K562 treated with DMSO at 1 percent for 12 hours (cell line): ENCODE measurements around the gene RABGAP1L. TPM values are rescaled to one million over a fixed set of nuclear protein-coding genes. Genes with fewer than 3 reads are reported as not detected.

Source experiments
- total RNA-seq: library from RNA; unstranded; fragments of 300-600 nt; gene quantifications from 2 replicates; pipeline ENCODE4 v1.2.3, GENCODE V29; 2022; ENCODE audit not compliant: insufficient read depth

RABGAP1L gene
- total RNA-seq, result 15.9 and 20.2 TPM in 2 replicates

DNA sequence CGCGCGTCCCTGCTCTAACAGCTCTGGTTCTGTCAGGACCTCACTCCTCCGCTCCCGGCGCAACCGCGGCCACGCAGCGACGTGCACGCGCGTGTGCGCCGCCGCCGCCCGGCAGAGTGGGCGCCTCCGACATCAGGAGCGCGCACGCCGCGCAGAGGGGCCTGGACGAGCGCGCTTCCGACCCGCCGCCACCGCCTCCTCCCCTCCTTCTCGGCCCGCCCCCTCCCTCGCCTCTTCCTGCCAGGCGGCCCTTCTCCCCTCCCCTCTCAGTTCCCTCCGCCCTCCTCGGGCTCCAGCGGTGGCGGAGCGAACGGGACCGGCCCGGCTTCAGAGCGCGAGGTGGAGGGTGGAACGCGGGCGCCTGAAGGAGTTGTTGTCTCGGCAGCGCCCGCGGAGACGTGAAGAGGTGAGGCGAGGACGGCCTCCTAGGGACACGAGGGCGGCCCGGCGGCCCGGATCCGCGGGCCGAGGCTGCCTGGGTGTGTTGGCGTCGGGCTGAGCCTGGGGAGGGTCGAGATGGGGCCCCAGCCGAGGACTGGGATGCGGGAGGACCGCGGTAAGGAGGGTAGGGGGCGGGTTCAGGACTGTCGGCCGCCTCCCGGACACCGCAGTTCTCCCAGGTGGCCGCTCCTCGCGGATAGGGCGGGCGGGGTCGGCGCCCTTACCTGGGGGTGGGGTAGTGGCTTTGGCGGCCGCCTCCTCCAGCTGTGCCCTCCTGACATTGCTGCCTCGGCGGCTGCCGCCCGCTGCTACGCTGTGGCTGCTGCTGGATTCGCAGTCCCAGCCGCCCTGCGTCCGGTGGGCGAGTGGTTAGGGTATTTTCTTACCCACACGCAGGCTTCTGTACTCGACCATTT lies at the start of gene RABGAP1L:
Gene RABGAP1L (plus strand): TSS at position 269 of the 857 bp plus-strand sequence.

DNA sequence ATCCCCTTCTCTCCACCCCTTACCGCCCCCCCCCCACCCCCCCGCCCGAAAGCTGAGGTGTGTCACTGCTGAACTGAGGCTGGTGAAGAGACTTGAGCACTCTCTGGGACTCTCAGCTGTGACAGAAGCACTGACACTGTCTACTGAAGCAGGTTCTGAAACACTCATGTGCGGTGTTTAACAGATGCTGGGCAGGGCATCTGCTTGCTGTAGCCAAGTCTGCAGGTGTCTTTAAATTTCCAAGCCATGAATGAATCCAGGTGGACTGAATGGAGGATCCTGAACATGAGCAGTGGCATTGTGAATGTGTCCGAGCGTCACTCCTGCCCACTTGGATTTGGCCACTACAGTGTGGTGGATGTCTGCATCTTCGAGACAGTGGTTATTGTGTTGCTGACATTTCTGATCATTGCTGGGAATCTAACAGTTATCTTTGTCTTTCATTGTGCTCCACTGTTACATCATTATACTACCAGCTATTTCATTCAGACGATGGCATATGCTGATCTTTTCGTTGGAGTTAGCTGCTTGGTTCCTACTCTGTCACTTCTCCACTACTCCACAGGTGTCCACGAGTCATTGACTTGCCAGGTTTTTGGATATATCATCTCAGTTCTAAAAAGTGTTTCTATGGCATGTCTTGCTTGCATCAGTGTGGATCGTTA lies 288.7 kb downstream of the RABGAP1L start, which contains the start of gene GPR52:
Gene GPR52 (plus strand): TSS at position 99 of the 665 bp plus-strand sequence. CDS start 148 bp downstream, at position 247.

DNA sequence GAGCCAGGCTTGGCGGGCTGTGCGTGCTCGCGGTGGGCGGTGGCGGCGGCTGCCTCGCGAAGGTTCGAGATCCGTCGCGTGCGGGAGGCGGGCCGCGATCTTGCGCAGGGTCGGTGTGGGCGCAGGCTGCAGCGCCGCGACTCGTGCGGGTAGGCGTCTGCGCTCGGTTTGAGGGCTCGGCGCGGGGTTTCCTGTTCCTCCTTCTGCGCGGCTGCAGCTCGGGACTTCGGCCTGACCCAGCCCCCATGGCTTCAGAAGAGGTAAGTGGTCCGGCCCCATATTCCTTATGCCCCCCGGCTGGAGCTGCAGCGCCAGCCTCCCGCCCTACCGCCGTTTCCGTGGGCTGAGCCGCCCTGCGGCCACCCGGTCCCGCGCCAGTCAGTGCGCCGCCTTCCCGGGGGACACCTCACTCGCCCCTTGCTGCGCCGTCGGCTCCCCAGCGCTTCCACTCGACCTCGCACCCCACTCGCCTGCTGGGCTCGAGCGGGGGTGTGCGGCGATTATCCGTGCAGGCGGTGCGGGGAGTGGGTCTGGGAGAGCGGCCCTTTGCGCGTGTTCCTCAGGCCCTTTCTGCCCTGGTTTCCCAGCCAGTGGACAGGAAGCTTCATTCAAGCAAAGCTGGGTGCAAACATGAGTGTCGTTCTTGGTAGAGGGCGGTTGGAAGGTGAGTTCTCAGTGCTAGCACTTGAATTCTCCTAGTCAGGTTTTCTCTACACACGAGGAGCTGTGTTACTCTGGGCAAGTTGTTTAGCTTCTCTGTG lies 840.8 kb downstream of the RABGAP1L start, which contains the start of gene CACYBP:
Gene CACYBP (plus strand): TSS at position 12 of the 761 bp plus-strand sequence. CDS start 234 bp downstream, at position 246.

DNA sequence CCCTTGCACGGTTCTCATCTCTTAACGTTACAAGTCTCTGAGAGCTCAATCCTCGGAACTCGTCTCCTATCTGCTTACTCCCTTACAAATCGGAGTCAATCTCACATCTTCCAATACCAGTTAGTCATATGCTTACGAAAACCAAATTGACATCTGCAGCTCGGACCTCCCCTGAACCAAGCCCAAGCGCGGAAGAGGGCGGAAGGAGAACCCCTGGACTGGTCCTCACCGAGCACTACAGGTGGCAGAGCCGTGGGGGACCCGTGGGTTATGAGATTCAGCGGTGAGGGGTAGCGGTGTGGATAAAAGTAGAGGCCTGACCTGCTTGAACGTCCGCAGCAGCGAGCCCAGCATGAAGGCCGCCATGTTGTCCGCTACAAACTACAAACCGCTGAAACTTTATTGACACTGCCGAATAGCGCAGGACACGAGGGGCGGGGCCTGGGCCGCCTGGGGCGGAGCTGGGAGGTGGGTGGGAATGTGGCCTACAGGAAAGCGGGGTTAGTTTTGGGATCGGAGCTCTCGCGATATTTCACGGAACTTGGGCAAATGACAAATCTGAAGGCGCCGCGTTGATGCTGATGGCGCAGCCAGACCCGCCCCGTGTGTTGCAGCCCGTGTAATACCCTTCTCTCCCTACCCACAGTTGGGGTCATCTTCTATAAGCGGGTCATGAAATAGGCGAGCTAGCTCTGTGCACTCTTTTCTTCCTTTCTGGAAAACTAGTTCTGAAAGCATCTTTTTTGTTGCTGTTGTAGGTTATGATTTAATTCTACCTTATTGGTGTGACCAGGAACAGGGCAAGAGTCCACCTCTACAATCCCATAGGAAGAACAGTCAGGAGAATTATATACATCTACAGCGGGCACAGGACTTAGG lies 864.0 kb downstream of the RABGAP1L start, which contains the start of gene MRPS14:
Gene MRPS14 (minus strand): TSS at position 383 of the 879 bp plus-strand sequence. CDS start 17 bp downstream, at position 366.

Other genes with a start within 250 kb of the RABGAP1L start
- 7.3 and 8.0 TPM in 2 replicates for gene SERPINC1, start 242.2 kb upstream of the RABGAP1L start, total RNA-seq
- gene RC3H1, start 137.2 kb upstream of the RABGAP1L start, total RNA-seq, result 1.0 and 6.6 TPM in 2 replicates